HepG2 (cell line): ENCODE results near the gene EHD4. TPM values are rescaled to one million over a fixed set of nuclear protein-coding genes. Genes with fewer than 3 reads are reported as not detected.

Source experiments
- ATAC-seq: fragments of 200-7000 bp; cut with Tn5 transposase; 3 replicates; pipeline ENCODE4 v1.9.1; 2020; ENCODE audit warnings: mild to moderate bottlenecking, moderate library complexity
- BruUV-seq: library from RNA; stranded (reverse); fragments of 400-500 nt; replicated peaks from 2 replicates; lab custom pipeline; 2021; lab: Mats Ljungman, UMichigan
- CTCF ChIA-PET: fragments of 300-600 bp; formaldehyde crosslinking; extraction: SDS; loops from one replicate; lab custom pipeline; 2021; ENCODE audit warnings: low total read pairs, inconsistent platforms, low intra/inter-chr PET ratio; lab: Yijun Ruan, JAX
- POLR2A ChIA-PET: fragments of 350-600 bp; sonication (Branson Sonifier 250); formaldehyde crosslinking; loops from one replicate; lab custom pipeline; 2020; ENCODE audit warnings: antibody characterized with exemption, inconsistent platforms; lab: Yijun Ruan, JAX
- DNase-seq: peaks from one replicate; pipeline ENCODE4 v3.0.0-alpha.2; 2015; ENCODE audit warnings: low spot score
- FAIRE-seq: peaks from 3 replicates; lab custom pipeline; 2011; peaks lifted over from hg19 to GRCh38; lab: Jason Lieb, UNC
- H2AFZ ChIP-seq: one replicate; pipeline ENCODE4 v1.6.1; 2011; ENCODE audit warnings: low read length, inconsistent platforms
- H3K27ac ChIP-seq: fragments of 300-600 bp; 3 replicates; pipeline ENCODE4 v1.8.0; 2011; ENCODE audit warnings: mixed run types, mild to moderate bottlenecking, mixed read lengths, low read length, inconsistent platforms; ENCODE audit not compliant: insufficient read depth; ENCODE audit errors: extremely low read length
- H3K27me3 ChIP-seq, 2 experiments: fragments of 200-600 bp in 1 of 2; 2 replicates in 1 of 2; 3 replicates in 1 of 2; pipeline versions ENCODE4 v1.6.0 to v1.8.0; 2011; ENCODE audit warnings: low read length in 2 of 2, mild to moderate bottlenecking in 2 of 2, moderate library complexity in 2 of 2, inconsistent platforms in 1 of 2; ENCODE audit not compliant: insufficient read depth in 2 of 2, control insufficient read depth in 1 of 2
- H3K36me3 ChIP-seq, 2 experiments: fragments of 200-600 bp in 1 of 2; replicated peaks in 1 of 2; 2 replicates in 1 of 2; 3 replicates in 1 of 2; pipeline versions ENCODE4 v1.5.1 to v1.8.0; 2011; ENCODE audit warnings: low read length in 2 of 2, inconsistent platforms in 1 of 2; ENCODE audit not compliant: insufficient read depth in 2 of 2, control insufficient read depth in 1 of 2
- H3K4me1 ChIP-seq: 2 replicates; pipeline ENCODE4 v1.5.1; 2012; ENCODE audit warnings: low read length, inconsistent platforms; ENCODE audit not compliant: insufficient read depth
- H3K4me2 ChIP-seq: 2 replicates; pipeline ENCODE4 v1.6.0; 2011; ENCODE audit warnings: low read depth, low read length, inconsistent platforms
- H3K4me3 ChIP-seq, 3 experiments: fragments of 200-600 bp in 1 of 3; sonication (generic), shearing (Covaris generic) in 1 of 3; replicated peaks in 1 of 3; 2 replicates each; pipeline ENCODE4 v1.5.1; 2011 to 2016; ENCODE audit warnings: low read length in 3 of 3, inconsistent platforms in 2 of 3, low read depth in 2 of 3, mild to moderate bottlenecking in 2 of 3, control low read depth in 1 of 3, mixed read lengths in 1 of 3; ENCODE audit not compliant: insufficient read depth in 1 of 3
- H3K79me2 ChIP-seq: one replicate; pipeline ENCODE4 v1.6.1; 2011; ENCODE audit warnings: low read length, inconsistent platforms; ENCODE audit not compliant: insufficient read depth
- H3K9ac ChIP-seq: 2 replicates; pipeline ENCODE4 v1.6.0; 2011; ENCODE audit warnings: mild to moderate bottlenecking, low read depth, low read length, inconsistent platforms; ENCODE audit not compliant: insufficient read depth
- H3K9me3 ChIP-seq: 2 replicates; pipeline ENCODE4 v1.5.1; 2012; ENCODE audit warnings: mild to moderate bottlenecking, low read length
- H4K20me1 ChIP-seq: 2 replicates; pipeline ENCODE4 v1.6.0; 2011; ENCODE audit warnings: inconsistent platforms, mild to moderate bottlenecking, low read length, moderate library complexity; ENCODE audit not compliant: insufficient read depth
- ARNT2 ChIP-seq: sonication (generic); formaldehyde crosslinking; IDR thresholded peaks from 2 replicates; pipeline ENCODE4 v1.8.0; 2022; ENCODE audit warnings: mild to moderate bottlenecking, low read depth, missing genetic modification reagents, moderate library complexity
- EZH2 ChIP-seq: conservative IDR thresholded peaks from 2 replicates; pipeline ENCODE4 v1.6.1; 2012; ENCODE audit warnings: mild to moderate bottlenecking, low read depth, low read length, moderate library complexity
- HIVEP1 ChIP-seq: sonication (generic); formaldehyde crosslinking; IDR thresholded peaks from 2 replicates; pipeline ENCODE4 v1.4.0; 2020; ENCODE audit warnings: mild to moderate bottlenecking, missing genetic modification reagents
- HOMEZ ChIP-seq: IDR thresholded peaks from 2 replicates; pipeline ENCODE4 v1.6.1; 2016; ENCODE audit warnings: low read depth
- KDM1A ChIP-seq: IDR thresholded peaks from 2 replicates; pipeline ENCODE4 v1.6.1; 2016; ENCODE audit warnings: missing compliant biosample characterization
- NBN ChIP-seq: fragments of 450-650 bp; conservative IDR thresholded peaks from 2 replicates; pipeline ENCODE4 v1.6.1; 2017
- TSC22D2 ChIP-seq: sonication (generic); formaldehyde crosslinking; IDR thresholded peaks from 2 replicates; pipeline ENCODE4 v1.5.1; 2020; ENCODE audit warnings: missing genetic modification reagents, mild to moderate bottlenecking, borderline replicate concordance
- ZBTB39 ChIP-seq: sonication (generic); formaldehyde crosslinking; IDR thresholded peaks from 2 replicates; pipeline ENCODE4 v1.5.0; 2020; ENCODE audit warnings: missing genetic modification reagents
- ZNF230 ChIP-seq: sonication (generic); formaldehyde crosslinking; IDR thresholded peaks from 2 replicates; pipeline ENCODE4 v1.4.0; 2020; ENCODE audit warnings: mild to moderate bottlenecking, missing genetic modification reagents
- ZNF251 ChIP-seq: sonication (generic); formaldehyde crosslinking; IDR thresholded peaks from 2 replicates; pipeline ENCODE4 v1.9.0; 2021; ENCODE audit warnings: mild to moderate bottlenecking, missing genetic modification reagents
- WGBS: methylation state at CpG from one replicate; pipeline ENCODE4 v1.1.6; 2017; ENCODE audit warnings: low lambda C conversion rate; 5-methylcytosine and 5-hydroxymethylcytosine counted together
- in situ Hi-C: cut with HindIII; loops from 2 replicates; pipeline ENCODE4 v1.10.0; 2017; ENCODE audit warnings: low pct_unique_long_range_greater_than_20kb; ENCODE audit not compliant: extremely low pct_ligation_motif_present
- intact Hi-C: fragments of 100-400 bp; cut with micrococcal nuclease; formaldehyde crosslinking; loops from one replicate; pipeline ENCODE4 v1.10.0; 2022; ENCODE audit not compliant: unreplicated experiment
- polyA plus RNA-seq, 8 experiments: library from polyadenylated mRNA; depleted of rRNA in 3 of 8; stranded (reverse) in 7 of 8; unstranded in 1 of 8; fragments of >200 nt; fragmentation: Illumina TruSeq in 4 of 8; extraction: Trizol in 4 of 8; gene quantifications; 2 replicates each; pipeline versions ENCODE4 v1.2.1 to v1.2.3, GENCODE V29; 2011 to 2016; ENCODE audit warnings: low read depth in 4 of 8, missing spikeins in 1 of 8, mixed read lengths in 1 of 8; ENCODE audit not compliant: insufficient read depth in 1 of 8
- total RNA-seq, 5 experiments: library from RNA; depleted of rRNA; stranded (reverse); fragments of >200 nt; fragmentation: Illumina TruSeq; extraction: Trizol; gene quantifications; 2 replicates each; pipeline ENCODE4 v1.2.3, GENCODE V29; 2016; ENCODE audit warnings: low read depth in 1 of 5
- TF ChIP-seq, protein P1 (sequence below): sonication (generic); formaldehyde crosslinking; IDR thresholded peaks from 2 replicates; pipeline ENCODE4 v1.9.0; 2021; ENCODE audit warnings: missing genetic modification reagents, borderline replicate concordance

Gene EHD4
- total and polyA plus RNA-seq, 2 of the 13 experiments (the other 11 are each of a cell fraction or from before 2014, with no cell fraction given) = 3.1 to 4.8 TPM

- TF ChIP-seq, protein P1, sequence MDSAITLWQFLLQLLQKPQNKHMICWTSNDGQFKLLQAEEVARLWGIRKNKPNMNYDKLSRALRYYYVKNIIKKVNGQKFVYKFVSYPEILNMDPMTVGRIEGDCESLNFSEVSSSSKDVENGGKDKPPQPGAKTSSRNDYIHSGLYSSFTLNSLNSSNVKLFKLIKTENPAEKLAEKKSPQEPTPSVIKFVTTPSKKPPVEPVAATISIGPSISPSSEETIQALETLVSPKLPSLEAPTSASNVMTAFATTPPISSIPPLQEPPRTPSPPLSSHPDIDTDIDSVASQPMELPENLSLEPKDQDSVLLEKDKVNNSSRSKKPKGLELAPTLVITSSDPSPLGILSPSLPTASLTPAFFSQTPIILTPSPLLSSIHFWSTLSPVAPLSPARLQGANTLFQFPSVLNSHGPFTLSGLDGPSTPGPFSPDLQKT (CRISPR knock-in tag) = no peak
- TF ChIP-seq HIVEP1 (CRISPR knock-in tag) = no peak
- TF ChIP-seq EZH2 = no peak
- TF ChIP-seq ZNF251 = no peak
- no peak for TF ChIP-seq ZBTB39 (CRISPR knock-in tag)
- TF ChIP-seq, all 625 proteins: peak for 0
Observed at GRCh38 chr15:41933326-41933725, 39.0 kb downstream of the EHD4 start (continued).

GRCh38 chr15:41932511-41933289 lies 39.7 kb downstream of the EHD4 start:
- Histone ChIP-seq H3K4me3 (no peak overlapping the region), H3K9me3 (no peaks in the 10 kb centered on the region), H3K4me1 (peaks cover 27% of the 10 kb centered on the region), H2AFZ (no peak overlapping the region), H3K36me3 (no peaks in the 10 kb centered on the region; a peak in 1 of 5 replicates), H3K27ac (no peak overlapping the region), H3K79me2 (no peaks in the 10 kb centered on the region), H3K27me3 (no peaks in the 10 kb centered on the region), H3K4me2 (no peak overlapping the region), H3K9ac (no peak overlapping the region), H4K20me1 (peaks cover 8% of the 10 kb centered on the region; the same call in 1 of the 2 replicates)
- in situ Hi-C loops (no loop called here), intact Hi-C loops (no loop called here)
- ATAC-seq (no peak), DNase-seq (no peak), FAIRE-seq (no peak)
- BruUV-seq = no TSS peak
- POLR2A ChIA-PET = no interaction called here
- CTCF ChIA-PET = no interaction called here
- no peak for TF ChIP-seq TSC22D2 (CRISPR knock-in tag)
- TF ChIP-seq ZNF251 = no peak
- TF ChIP-seq NBN = no peak
- no peak for TF ChIP-seq KDM1A (CRISPR knock-in tag)
- TF ChIP-seq ARNT2 (CRISPR knock-in tag) = no peak
- no peak for TF ChIP-seq HOMEZ (CRISPR knock-in tag)
- TF ChIP-seq ZNF230 = no peak
- 97% methylated on average over 16 of the region's 16 CpGs for WGBS
